Osteoblast (primary cell): ENCODE data around the gene PRPF6. TPM values are rescaled to one million over a fixed set of nuclear protein-coding genes. Genes with fewer than 3 reads are reported as not detected.
A peak's percentile ranks its signal among the peaks of the same experiment; 100 is the strongest.

Source experiments
- DNase-seq: peaks from one replicate; pipeline ENCODE4 v3.0.0; 2011; ENCODE audit warnings: low spot score, mixed read lengths; ENCODE audit not compliant: insufficient read length; ENCODE audit errors: missing footprints
- H2AFZ ChIP-seq: 2 replicates; pipeline ENCODE4 v1.6.0; 2011; ENCODE audit warnings: mild to moderate bottlenecking, low read length
- H3K27ac ChIP-seq: 2 replicates; pipeline ENCODE4 v1.5.1; 2011; ENCODE audit warnings: mild to moderate bottlenecking, low read depth, low read length, moderate library complexity
- H3K27me3 ChIP-seq: 2 replicates; pipeline ENCODE4 v1.6.0; 2012; ENCODE audit warnings: mild to moderate bottlenecking, control low read depth, inconsistent platforms, low read length, moderate library complexity; ENCODE audit not compliant: insufficient read depth
- H3K36me3 ChIP-seq: 2 replicates; pipeline ENCODE4 v1.5.1; 2011; ENCODE audit warnings: mild to moderate bottlenecking, low read length, control low read depth, moderate library complexity; ENCODE audit not compliant: insufficient read depth
- H3K4me1 ChIP-seq: 2 replicates; pipeline ENCODE4 v1.5.1; 2011; ENCODE audit warnings: mild to moderate bottlenecking, low read length, control low read depth, moderate library complexity; ENCODE audit not compliant: insufficient read depth
- H3K4me2 ChIP-seq: 2 replicates; pipeline ENCODE4 v1.6.0; 2011; ENCODE audit warnings: mild to moderate bottlenecking, low read length; ENCODE audit not compliant: insufficient read depth
- H3K4me3 ChIP-seq: fragments of 200-600 bp; sonication (generic); 3 replicates; pipeline ENCODE4 v1.5.1; 2012; ENCODE audit warnings: mild to moderate bottlenecking, low read length, inconsistent platforms; ENCODE audit not compliant: insufficient read depth
- H3K79me2 ChIP-seq: 2 replicates; pipeline ENCODE4 v1.6.0; 2012; ENCODE audit warnings: mild to moderate bottlenecking, low read length, control low read depth, inconsistent platforms; ENCODE audit not compliant: insufficient read depth
- H3K9me3 ChIP-seq: 2 replicates; pipeline ENCODE4 v1.5.1; 2011; ENCODE audit warnings: low read depth, low read length, control low read depth
- H4K20me1 ChIP-seq: 2 replicates; pipeline ENCODE4 v1.6.0; 2012; ENCODE audit warnings: mild to moderate bottlenecking, low read length, control low read depth; ENCODE audit not compliant: insufficient read depth
- CTCF ChIP-seq: IDR thresholded peaks from 2 replicates; pipeline ENCODE4 v1.5.1; 2011; ENCODE audit warnings: mild to moderate bottlenecking, low read depth, low read length, moderate library complexity; ENCODE audit errors: extremely low read depth
- total RNA-seq: library from RNA; depleted of rRNA; stranded (reverse); fragments of >200 nt; gene quantifications from 2 replicates; pipeline ENCODE4 v1.2.3, GENCODE V29; 2012

Gene PRPF6
- total RNA-seq, result 47.1 and 56.1 TPM in 2 replicates

GRCh38 chr20:63980806-63981728 is at the start of gene PRPF6:
Gene PRPF6, plus strand, starts transcription at chr20:63981132. Its CDS starts 114 bp downstream, at chr20:63981246.
- no peaks in the 10 kb centered on the region for H3K9me3 ChIP-seq
- no peaks in the 10 kb centered on the region for H3K27me3 ChIP-seq
- peaks cover 11% of the 10 kb centered on the region for H4K20me1 ChIP-seq
- H3K27ac ChIP-seq, result peak within 1 kb of the TSS; percentile 74
- peaks cover 32% of the 10 kb centered on the region for H3K79me2 ChIP-seq
- H3K4me3 ChIP-seq, result peak within 1 kb of the TSS; percentile 98
- peak within 1 kb of the TSS; percentile 95 for H3K4me2 ChIP-seq
- peak; percentile 76 for TF ChIP-seq CTCF
- peak; percentile 100 for DNase-seq
- H2AFZ ChIP-seq, result peak within 1 kb of the TSS; percentile 94
- H3K36me3 ChIP-seq, result peaks cover 31% of the 10 kb centered on the region
- H3K4me1 ChIP-seq, result peaks cover 35% of the 10 kb centered on the region

GRCh38 chr20:63931735-63932134 is 49.2 kb upstream of the PRPF6 start:
- H3K36me3 ChIP-seq, result peaks cover 69% of the 10 kb centered on the region
- H4K20me1 ChIP-seq, result peaks cover 48% of the 10 kb centered on the region
- TF ChIP-seq CTCF, result no peak
- H3K27ac ChIP-seq, result no peak overlapping the region
- no peak overlapping the region for H3K4me2 ChIP-seq
- no peaks in the 10 kb centered on the region for H3K4me1 ChIP-seq
- no peak overlapping the region for H2AFZ ChIP-seq
- H3K9me3 ChIP-seq, result no peaks in the 10 kb centered on the region
- DNase-seq, result peak; percentile 32
- H3K27me3 ChIP-seq, result no peaks in the 10 kb centered on the region
- peaks cover 80% of the 10 kb centered on the region for H3K79me2 ChIP-seq
- no peak overlapping the region for H3K4me3 ChIP-seq

- Histone ChIP-seq H3K4me2 (no peak overlapping the region), H3K36me3 (peaks cover 66% of the 10 kb centered on the region), H3K27ac (no peak overlapping the region), H3K79me2 (peaks cover 72% of the 10 kb centered on the region), H3K9me3 (no peaks in the 10 kb centered on the region), H3K4me3 (no peak overlapping the region), H3K4me1 (no peaks in the 10 kb centered on the region), H2AFZ (no peak overlapping the region), H4K20me1 (peaks cover 46% of the 10 kb centered on the region), H3K27me3 (no peaks in the 10 kb centered on the region)
- no peak for TF ChIP-seq CTCF
- peak; percentile 57 for DNase-seq
These were observed 48.2 kb upstream of the PRPF6 start for GRCh38 chr20:63932606-63933160.

GRCh38 chr20:63933646-63934045 is 47.3 kb upstream of the PRPF6 start:
- Histone ChIP-seq H4K20me1 (peaks cover 47% of the 10 kb centered on the region), H3K27me3 (no peaks in the 10 kb centered on the region), H3K4me2 (no peak overlapping the region), H3K4me1 (no peaks in the 10 kb centered on the region), H3K4me3 (no peak overlapping the region), H2AFZ (no peak overlapping the region), H3K9me3 (no peaks in the 10 kb centered on the region), H3K27ac (no peak overlapping the region), H3K36me3 (peaks cover 58% of the 10 kb centered on the region), H3K79me2 (peaks cover 66% of the 10 kb centered on the region)
- no peak for TF ChIP-seq CTCF
- DNase-seq, result peak; percentile 57
